ENCODE results near the gene STARD3.

GRCh38 chr17:39605492-39606433 is 31.2 kb upstream of the STARD3 start:
- TF ChIP-seq POLR2A (IDR thresholded peaks at IDR 0.05) (no peak), CTCF (IDR thresholded peaks at IDR 0.05) (no peak), EP300 (IDR thresholded peaks at IDR 0.05) (no peak)

Data from ovary (tissue), 3 donors.